Activated CD4-positive, alpha-beta T cell treated with anti-CD3 and anti-CD28 coated beads for 1 hour (primary cell): Measurements from ENCODE around the gene CTNNA2.

Experiments
- DNase-seq: peaks from one replicate; pipeline ENCODE4 v3.0.0-alpha.2; 2020

The CTNNA2 gene

DNA sequence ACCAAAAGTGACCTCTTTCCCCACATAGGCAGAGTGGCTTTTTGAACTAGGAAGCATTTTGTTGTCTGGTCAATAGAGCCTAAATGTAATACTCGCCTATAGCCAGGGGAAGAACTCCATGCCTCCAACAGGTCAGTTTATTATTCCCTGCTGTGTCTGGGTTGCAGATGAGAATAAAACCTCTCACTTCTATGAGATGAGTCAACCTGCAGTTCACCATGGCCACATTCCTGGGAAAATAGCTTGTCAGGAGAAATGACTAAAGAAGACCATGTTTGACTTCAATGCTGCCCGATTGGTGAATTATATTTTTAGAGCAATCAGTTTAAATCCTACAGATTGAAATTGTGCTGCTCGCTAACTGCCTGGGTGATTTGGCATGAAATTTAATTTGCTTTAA is 838.4 kb downstream of the CTNNA2 start:
- DNase-seq = no peak

GRCh38 chr2:80354858-80355257 is 842.0 kb downstream of the CTNNA2 start:
- no peak for DNase-seq

DNA sequence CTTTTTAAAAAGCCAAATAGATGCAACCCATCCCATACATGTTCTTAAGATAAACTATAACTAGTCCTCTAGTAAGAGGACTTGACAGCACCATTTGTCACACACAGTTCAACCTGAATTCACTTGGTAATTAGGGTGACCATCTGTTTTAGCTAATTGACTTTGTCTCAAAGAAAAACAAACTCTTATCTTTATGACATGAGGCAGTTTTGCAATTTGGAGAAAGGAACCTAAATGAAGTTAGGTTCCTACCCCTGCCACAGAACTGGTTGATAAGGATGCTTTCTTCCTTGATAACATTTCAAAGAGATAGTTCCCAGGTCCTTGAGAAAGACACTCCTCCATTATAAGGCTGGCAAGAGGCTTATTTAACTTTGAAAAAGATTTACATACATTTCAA is 849.1 kb downstream of the CTNNA2 start:
- no peak for DNase-seq

GRCh38 chr2:80363330-80363729 is 850.5 kb downstream of the CTNNA2 start:
- no peak for DNase-seq

- DNase-seq = no peak
Observed at GRCh38 chr2:80363791-80364349, 851.0 kb downstream of the CTNNA2 start.

GRCh38 chr2:80364524-80365212 is 851.8 kb downstream of the CTNNA2 start:
- DNase-seq = no peak

GRCh38 chr2:80365762-80366161 is 852.9 kb downstream of the CTNNA2 start:
- DNase-seq = no peak

DNA sequence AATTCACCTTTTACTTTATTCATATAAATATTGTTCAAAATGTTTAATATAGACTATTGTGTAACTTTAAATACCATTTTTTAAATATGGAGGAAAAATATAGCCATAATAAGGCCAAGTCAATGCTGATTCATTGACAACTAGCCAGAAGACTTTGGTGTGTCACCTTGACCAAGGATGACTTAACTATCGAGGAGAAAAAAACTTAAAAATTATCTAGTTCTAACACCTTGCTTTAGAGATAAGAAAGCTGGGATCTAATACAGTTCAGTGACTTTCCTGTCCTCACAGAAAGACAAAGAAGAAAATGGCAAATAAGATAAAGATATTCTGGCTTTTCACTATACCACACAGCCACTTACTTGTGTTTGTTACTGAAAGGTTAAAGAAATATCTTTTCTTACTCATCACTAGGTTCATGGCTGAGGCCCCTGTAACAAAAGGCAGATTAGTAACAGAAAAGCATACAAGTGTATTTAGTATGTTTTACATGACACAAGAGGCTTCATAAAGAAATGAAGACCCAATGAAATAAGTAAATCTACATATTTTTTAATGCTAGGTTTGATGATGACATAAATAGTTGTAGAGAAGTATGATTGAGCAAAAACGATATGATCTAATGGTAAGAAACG is 857.6 kb downstream of the CTNNA2 start:
- DNase-seq = no peak

- no peak for DNase-seq
Observed at GRCh38 chr2:80374105-80374504, 861.3 kb downstream of the CTNNA2 start.

DNA sequence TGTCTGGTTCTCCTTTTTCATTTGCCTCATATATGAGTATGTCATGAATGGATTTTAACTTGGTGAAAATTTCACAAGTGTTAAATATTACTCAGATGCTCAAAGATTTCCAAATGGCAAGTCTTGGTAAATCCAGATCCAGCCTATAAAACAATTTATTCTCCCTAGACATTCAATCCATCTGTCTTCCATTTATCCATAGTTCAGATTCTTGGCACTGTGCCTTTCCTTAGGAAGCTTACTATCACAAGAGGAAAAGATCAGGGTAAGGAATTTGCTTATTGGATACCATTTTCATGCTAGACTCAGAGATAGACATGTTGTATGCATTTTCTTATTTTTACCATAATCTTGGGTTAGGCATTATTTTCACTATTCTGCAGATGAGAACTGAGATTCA is 864.2 kb downstream of the CTNNA2 start:
- DNase-seq = no peak

DNA sequence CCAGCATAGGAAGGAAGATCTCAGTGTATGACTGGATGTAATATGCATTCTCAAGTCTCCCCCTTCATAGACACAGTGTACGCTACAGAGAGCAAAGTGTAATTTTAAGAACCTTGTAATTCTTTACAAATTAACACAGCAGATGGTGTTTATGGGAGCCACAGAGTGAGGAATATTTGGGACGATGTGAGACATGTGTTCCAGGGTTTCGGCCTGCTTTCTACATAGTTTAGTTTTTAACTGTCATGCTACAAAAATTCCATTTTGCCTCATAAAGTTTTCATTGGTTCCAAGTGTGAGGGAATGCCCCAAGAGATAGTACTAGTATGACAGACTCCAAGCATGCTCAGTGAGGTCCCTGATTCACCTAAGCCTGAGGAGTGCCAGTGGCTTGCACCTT is 867.9 kb downstream of the CTNNA2 start:
- no peak for DNase-seq

DNA sequence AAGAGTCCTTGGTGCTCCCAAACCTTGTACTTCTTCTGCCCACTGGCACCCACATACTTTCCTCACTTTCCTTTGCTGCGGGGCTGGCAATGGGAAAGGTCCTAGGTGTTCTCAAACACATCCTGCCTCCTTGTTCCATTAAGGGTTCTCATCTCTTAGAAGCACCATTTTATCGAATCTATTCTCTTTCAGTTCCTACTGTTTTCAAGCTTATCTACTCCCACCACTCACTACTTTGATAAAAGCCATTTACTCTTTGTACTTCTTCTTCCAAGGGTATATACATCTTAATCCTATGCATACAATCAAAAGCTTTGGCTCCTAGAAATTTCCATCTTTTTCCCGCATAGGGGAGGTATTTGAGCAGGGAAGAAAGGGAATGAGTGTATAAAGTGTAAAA is 868.8 kb downstream of the CTNNA2 start:
- DNase-seq = no peak

DNA sequence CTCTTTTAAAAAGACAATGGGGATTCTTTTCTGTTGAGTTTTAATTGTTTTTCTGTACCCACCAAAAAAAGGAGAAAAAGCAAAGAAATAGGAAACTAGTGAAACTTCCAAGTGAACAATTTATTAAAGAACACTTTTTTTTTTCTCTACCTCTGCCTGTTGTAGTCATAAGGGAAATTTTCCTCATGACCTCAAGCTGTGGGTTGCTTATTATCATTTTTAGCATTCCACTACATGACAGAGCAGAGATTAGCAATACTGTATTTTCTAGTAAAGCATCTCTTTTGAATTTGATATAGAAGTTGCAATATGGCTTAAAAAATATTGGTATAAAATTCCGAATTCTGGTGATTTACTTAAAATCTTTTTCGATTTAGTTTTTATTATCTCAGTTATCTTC is 879.6 kb downstream of the CTNNA2 start:
- no peak for DNase-seq

DNA sequence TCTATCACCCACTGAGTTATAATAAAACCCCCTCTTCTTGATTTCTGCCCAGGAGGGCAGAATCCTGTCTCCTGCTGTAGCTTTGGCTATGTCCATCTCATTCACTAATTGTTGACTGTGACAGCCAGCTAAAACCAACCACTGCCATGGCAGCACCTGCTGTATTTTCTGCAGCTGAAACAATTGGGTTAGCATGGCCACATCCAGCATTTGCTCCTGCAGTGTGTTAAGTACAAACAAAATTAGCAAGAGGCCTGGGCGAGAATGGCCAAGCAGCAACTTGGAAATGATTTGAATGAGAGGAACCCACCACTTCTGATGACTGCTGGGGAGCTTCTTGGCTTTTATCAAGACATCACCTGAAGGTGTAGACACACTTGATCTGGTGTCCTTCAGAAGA is 881.1 kb downstream of the CTNNA2 start:
- DNase-seq = no peak

DNA sequence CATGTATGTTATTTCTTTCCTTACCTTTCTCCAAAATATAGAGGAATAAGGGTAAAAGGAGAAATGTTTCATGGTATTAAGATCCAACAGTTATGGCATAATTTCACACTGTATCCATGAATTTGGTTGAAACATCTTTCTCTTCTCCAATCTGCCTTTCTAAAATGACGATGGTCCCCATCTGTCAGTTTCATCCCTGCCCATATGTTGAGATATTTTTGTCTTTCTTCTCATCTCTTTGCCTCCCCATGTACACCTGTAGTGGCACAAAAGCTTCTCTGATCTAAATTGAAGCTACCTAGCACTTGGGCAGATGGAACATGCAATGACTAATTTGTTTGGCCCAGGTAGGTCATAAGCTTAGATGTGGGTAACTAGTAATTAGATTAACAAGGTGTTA is 882.4 kb downstream of the CTNNA2 start:
- DNase-seq = no peak

DNA sequence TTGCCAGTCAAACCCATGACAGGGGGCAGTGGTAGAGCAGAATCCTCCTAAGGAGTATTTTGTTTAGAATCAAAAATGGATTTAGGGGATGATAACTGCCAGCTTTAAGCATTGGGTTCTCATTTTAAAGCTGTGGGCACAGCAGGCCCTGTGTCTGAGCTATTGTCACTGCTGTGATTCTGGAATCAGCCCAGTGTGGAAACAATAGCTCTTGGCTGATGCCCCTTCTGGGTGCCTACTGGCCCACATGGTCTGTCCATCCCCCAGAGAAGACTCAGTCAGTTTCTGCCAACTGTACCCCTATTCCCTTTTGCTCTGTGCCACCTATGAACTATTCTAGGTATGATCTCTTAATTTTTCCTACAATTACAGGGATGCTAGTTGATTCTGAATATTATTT is 883.4 kb downstream of the CTNNA2 start:
- no peak for DNase-seq

DNA sequence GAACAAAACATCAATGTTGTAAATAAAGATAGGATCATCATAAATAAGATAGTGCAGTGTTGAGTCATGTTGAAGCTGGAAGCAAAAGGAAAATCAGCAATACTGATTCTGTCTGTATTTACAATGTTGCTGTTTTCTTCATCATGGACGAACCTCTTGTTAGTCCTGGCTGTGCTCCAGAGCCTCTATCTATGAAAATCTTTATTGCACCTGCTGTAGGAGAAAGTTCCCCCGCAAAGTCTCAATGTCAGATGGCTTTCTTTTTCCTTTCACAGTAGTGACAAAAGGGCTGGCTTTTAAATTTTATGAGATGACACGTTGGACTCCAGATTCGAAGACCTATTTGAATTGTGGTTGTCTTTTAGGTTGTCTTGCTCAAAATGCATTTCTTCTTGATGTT is 890.2 kb downstream of the CTNNA2 start:
- no peak for DNase-seq

- DNase-seq = no peak
Observed at GRCh38 chr2:80407377-80407776, 894.5 kb downstream of the CTNNA2 start.

GRCh38 chr2:80410346-80410745 is 897.5 kb downstream of the CTNNA2 start:
- DNase-seq = no peak

DNA sequence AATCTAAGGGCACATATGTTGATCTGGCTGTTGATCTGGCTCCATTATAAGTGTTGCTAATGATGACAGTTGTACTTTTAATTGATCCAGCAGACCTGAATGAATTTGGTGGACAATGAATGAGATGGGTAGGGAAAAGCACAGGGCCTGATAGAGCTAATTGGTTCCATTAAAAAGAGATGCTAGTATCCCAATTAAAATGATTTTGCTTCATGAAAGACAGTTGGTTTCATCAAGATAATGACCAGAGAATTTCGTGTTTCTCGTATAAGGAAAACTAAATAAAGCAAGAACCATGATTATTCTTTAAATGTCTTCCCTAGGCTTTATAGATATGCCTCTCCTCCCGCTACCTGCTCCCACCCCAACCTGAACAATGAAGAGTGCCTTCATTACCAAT is 900.3 kb downstream of the CTNNA2 start:
- no peak for DNase-seq

DNA sequence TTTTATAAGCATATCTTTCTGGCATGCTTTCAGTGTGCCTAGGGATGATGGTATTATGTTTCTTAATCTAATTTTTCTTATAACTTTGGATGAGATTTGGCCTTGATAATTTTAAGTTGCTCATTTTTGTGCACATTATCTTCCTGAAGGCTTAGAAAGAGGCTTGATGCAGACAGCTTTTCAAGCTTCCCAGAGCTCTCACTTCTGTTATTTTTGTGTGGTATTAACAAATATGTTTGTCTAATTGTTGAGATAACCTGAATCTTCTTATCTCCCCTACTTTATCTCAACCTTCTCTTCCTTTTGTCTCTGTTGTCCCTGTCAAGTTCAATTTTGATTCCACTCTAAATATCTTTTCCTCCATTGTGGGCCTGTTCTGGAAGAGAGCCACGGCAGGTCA is 904.9 kb downstream of the CTNNA2 start:
- no peak for DNase-seq

DNA sequence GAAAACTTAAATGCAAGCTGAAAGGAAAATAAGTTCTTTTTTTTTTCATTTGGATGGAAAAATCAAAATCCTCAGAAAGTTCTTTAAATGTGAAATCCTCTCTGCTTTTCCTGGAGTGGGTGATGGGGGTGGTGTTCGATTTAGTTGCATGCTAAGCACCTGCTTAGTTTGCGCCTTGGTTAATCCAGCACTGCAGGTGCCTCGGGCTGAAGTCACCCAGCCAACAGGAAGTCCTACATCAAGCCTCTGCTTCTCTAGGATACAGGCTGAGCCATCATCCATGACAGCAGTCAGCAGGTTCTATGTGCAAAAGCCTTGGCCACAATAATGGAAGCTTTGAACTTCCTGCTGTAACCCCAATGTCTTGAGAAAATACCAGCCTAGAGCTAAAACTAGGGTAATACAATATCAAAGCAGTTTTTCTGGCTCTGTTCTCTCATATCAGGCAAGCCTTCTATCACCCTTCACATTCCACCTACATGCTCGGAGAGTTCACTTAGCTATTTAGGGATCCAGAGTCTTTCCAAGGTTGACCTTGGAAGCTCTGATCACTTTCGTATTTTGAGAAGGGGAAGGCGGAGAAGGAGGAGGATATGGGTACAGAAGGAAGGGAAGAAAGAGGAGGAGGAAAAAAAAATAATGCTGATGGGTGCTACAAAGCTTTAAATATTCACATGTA is 907.8 kb downstream of the CTNNA2 start:
- no peak for DNase-seq

DNA sequence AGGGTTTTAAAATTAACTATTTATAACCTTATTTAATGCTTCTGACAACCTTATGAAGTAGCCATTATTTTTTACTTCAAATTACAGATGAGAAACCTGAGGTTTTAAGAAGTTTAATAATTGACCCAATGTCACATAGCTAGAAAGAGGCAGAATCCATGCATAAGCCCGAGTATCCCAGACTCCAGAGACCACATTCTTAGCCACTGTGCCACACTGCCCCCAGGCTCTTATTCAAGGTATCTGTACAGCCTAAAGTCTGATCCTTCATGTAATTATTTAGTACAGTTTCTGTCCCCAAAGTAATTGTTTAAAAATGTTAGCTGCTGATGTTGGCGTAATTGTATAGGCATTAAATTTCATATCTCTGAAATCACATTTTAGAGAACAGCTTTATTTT is 916.4 kb downstream of the CTNNA2 start:
- DNase-seq = no peak

DNA sequence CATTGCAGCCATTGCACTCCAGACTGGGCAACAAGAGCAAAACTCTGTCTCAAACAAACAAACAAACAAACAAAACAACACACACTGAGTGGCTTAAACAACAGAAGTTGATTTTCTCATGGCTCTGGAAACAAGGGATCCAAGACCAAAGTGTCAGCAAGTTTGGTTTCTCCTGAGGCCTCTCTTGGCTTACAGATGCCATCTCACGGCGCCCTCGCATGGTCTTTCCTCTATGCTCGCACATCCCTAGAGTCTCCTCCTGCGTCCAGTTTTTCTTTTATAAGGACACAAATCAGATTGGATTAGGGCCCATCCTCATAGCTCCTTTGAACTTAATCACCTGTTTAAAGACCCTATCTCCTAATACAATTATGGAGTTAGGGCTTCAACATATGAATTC is 925.1 kb downstream of the CTNNA2 start:
- DNase-seq = no peak
